H54 (cell line): ENCODE results near the gene OAS2.

Source experiments
- DNase-seq: peaks from one replicate; pipeline ENCODE4 v3.0.0; 2011; ENCODE audit warnings: low spot score, mixed read lengths; ENCODE audit not compliant: insufficient read length
- FAIRE-seq: peaks from 3 replicates; lab custom pipeline; 2011; peaks lifted over from hg19 to GRCh38; lab: Jason Lieb, UNC
- POLR2A ChIP-seq: IDR thresholded peaks from 2 replicates; pipeline ENCODE4 v1.6.1; 2011; ENCODE audit warnings: low read depth, mild to moderate bottlenecking, low read length

The OAS2 gene

DNA sequence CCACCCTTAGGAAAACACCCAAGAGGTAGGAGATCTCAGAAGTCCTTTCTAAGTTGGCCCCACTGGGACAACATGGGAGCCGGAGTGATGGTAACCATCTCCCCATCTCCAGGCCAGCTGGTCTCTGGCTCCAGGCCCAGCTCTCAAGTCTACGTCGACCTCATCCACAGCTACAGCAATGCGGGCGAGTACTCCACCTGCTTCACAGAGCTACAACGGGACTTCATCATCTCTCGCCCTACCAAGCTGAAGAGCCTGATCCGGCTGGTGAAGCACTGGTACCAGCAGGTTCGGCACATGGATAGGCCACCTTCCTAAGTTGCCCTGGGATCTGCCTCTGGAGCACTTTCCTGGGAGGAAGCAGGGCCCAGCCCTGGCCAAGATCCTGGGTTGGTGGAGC is 11.0 kb upstream of the OAS2 start:
- no peak for TF ChIP-seq POLR2A
- FAIRE-seq (no peak), DNase-seq (no peak)

DNA sequence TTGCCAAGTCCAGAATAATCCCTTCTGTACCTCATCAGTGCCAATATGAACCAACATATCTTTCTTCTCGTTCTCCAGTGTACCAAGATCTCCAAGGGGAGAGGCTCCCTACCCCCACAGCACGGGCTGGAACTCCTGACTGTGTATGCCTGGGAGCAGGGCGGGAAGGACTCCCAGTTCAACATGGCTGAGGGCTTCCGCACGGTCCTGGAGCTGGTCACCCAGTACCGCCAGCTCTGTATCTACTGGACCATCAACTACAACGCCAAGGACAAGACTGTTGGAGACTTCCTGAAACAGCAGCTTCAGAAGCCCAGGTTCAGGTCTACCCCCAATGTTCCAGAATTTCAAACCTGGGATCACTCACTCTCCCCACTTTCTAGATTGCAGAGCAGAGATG is 10.5 kb upstream of the OAS2 start:
- no peak for DNase-seq
- FAIRE-seq, result no peak
- no peak for TF ChIP-seq POLR2A

- no peak for FAIRE-seq
- DNase-seq, result no peak
- no peak for TF ChIP-seq POLR2A
Measured at GRCh38 chr12:112969547-112970306, 8.6 kb upstream of the OAS2 start.

DNA sequence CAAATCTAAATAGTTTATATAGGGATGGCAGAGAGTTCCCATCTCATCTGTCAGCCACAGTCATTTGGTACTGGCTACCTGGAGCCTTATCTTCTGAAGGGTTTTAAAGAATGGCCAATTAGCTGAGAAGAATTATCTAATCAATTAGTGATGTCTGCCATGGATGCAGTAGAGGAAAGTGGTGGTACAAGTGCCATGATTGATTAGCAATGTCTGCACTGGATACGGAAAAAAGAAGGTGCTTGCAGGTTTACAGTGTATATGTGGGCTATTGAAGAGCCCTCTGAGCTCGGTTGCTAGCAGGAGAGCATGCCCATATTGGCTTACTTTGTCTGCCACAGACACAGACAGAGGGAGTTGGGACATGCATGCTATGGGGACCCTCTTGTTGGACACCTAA is 7.9 kb upstream of the OAS2 start:
- no peak for DNase-seq
- FAIRE-seq, result no peak

GRCh38 chr12:112971248-112971647 is 7.1 kb upstream of the OAS2 start:
- TF ChIP-seq POLR2A, result no peak
- FAIRE-seq (no peak), DNase-seq (no peak)

More for the DNA sequence above, 7.9 kb upstream of the OAS2 start:
- TF ChIP-seq POLR2A, result no peak

DNA sequence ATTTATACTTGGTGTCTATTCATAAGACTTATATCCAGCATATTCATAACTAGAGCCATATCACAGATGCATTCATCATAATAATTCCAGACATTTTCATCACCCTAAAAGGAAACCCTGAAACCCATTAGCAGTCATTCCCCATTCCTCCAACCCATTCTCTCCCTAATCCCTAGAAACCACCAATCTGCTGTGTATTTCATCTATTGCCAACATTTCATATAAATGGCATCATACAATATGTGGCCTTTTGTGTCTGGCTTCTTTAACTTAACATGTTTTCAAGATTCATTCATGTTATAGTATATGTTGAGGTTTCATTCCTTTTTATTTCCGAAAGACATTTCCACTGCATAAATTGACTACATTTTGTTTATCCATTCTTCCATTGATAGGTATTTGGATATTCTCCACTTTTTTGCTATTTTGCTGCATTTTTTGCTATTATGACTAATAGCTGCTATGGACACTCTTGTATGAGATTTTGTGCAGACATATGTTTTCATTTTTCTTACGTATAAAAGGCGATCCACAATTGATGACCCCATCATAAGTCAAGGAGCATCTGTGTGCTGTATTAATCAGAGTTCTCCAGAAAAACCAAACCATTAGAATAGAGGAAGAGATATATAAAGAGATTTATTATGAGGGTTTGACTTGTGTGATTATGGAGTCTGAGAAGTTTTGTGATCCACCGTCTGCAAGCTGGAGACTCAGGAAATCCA is 5.1 kb upstream of the OAS2 start:
- DNase-seq, result no peak
- FAIRE-seq, result no peak
- TF ChIP-seq POLR2A, result no peak

DNA sequence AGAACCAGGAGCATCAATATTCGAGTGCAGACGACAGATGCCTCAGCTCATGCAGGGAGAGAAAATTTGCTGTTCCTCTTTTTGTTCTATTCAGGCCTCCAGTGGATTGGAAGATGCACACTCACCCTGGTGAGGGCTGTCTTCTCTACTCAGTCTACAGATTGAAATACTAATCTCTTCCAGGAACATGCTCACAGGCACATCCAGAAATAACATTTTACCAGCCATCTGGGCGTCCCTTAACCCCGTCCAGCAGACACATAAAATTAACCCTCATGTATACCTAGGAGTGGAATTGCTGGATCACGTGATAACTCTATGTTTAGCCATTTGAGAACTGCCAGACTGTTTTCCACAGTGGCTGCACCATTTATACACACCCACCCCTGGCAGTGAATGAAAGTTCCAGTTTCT is 4.5 kb upstream of the OAS2 start:
- DNase-seq (no peak), FAIRE-seq (no peak)
- no peak for TF ChIP-seq POLR2A

DNA sequence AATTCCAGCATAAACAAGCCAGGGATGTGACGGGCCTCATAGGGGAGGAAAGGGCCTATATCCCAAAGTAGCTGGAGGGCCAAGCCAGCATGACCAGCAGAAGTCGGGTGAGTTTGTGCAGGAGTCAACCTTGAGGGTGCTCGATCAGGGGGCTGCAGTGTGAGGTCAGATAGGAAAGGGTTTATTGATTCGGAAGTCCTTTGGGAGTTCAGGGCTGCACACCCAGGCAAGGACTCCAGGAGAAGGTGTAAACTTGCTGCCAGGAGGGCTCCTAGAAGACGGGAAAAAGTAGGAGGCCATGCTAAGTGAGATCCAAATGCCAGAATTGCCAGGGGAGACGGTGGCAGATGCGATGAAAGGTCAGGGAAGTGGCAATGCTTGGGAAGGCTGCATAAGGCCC is 3.4 kb upstream of the OAS2 start:
- FAIRE-seq (no peak), DNase-seq (no peak)
- TF ChIP-seq POLR2A, result no peak

- DNase-seq (no peak), FAIRE-seq (no peak)
- TF ChIP-seq POLR2A, result no peak
Measured at GRCh38 chr12:112977139-112977538, 1.2 kb upstream of the OAS2 start.

- FAIRE-seq, result no peak
- no peak for TF ChIP-seq POLR2A
- DNase-seq, result no peak
Measured at GRCh38 chr12:112977641-112978040, 678 bp upstream of the OAS2 start.

GRCh38 chr12:112979041-112979680 is 842 bp downstream of the OAS2 start:
- no peak for TF ChIP-seq POLR2A
- DNase-seq, result no peak
- FAIRE-seq, result no peak

DNA sequence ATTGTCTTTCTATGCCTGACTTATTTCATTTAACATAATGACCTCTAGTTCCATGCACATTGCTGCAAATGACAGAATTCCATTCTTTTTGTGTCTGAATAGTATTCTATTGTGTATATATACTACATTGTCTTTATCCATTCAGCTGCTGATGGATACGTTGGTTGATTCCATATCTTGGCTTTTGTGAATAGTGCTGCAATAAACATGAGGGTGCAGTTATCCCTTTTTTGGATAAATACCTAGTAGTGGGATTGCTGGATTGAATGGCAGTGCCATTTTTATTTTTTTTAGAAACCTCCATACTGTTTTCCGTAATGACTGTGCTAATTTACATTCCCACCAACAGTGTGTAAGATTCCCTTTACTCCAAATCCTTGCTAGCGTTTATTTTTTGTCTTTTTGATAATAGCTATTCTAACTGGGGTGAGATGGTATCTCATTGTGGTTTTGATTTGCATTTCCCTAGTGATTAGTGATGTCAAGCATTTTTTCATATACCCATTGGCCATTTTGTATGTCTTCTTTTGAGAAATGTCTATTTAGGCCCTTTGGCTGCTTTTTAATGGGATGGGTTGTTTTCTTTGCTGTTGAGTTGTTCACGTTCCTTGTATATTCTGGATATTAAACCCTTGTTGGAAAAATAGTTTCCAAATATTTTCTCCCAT is 2.3 kb downstream of the OAS2 start:
- no peak for TF ChIP-seq POLR2A
- DNase-seq (no peak), FAIRE-seq (no peak)

DNA sequence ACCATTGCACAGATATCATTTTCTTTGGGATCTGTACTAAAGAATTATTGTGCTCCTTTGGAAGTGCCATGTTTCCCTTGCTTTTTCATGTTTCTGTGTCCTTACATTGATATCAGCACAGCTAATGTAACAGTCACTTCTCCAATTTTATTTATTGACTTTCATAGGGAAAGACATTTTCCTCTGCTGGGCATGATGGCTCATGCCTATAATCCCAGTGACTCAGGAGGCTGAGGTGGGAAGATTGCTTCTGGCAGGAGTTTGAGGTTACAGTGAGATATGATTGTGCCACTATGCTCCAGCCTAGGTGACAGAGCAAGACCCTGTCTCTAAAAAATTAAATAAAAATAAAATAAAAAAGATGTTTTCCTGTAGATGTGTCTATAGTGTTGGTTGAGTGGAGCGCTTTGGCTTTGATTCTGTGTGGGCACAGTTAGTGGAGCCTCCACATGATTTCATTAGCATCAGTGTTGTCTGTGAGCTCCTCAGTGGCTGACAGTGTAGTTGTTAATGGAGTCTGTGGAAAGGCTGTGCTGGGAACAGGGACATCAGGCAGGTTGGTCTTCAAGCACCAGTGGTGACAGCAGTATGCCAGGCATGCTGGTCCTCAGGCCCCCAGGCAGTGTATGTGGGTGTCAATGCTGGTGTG is 7.4 kb downstream of the OAS2 start:
- FAIRE-seq (no peak), DNase-seq (no peak)
- TF ChIP-seq POLR2A, result no peak

DNA sequence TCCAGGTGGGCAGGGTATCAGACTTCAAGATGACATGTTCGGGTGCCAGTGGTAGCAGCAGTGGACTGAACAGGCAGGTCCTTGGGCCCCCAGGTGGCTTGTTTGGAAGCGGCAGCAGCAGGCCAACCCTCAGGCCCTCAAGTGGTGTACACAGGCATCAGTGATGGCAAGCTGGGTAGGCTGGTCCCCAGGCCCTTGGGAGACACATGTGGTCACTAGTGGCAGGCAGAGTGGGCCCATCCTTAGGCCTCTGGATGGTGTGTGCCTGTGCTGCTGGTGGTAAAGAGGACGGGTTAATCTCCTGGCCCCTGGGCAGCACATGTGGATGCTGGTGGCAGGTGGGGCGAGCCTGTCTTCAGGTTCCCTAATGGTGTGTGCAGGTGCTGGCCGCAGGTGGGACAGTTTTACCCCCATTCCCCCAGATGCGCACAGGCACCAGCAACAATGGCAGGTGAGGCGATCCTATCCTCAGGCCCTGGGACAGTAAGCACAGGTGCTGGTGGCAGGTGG is 8.0 kb downstream of the OAS2 start:
- no peak for TF ChIP-seq POLR2A
- FAIRE-seq (no peak), DNase-seq (no peak)
